HG03196 (cell line): ENCODE results near the gene MKRN1.
"Not testable (repeated sequence)": the region's sequence is repeated elsewhere in the genome, so short reads cannot be mapped to it uniquely, and the experiment has no call there.

ENCODE experiments used
- ATAC-seq: cut with Tn5 transposase; IDR thresholded peaks from one replicate; pipeline ENCODE4 v1.9.1; 2021; ENCODE audit not compliant: unreplicated experiment

MKRN1 gene

DNA sequence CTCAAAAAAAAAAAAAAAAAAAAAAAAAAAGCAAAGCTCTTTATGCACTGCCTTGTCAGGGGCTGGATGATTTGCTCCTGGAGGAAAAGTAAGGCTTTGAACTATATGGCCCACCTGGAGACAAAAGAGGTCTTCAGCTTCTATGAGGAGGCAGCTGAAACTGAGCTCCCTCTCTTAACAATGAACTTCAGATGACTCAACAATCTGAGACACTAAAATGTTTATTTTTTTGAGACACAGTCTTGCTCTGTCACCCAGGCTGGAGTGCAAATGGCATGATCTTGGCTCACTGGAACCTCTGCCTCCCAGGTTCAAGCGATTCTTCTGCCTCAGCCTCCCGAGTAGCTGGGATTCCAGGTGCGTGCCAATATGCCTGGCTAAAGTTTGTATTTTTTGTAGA, 38.7 kb downstream of the MKRN1 start:
- no peak for ATAC-seq

DNA sequence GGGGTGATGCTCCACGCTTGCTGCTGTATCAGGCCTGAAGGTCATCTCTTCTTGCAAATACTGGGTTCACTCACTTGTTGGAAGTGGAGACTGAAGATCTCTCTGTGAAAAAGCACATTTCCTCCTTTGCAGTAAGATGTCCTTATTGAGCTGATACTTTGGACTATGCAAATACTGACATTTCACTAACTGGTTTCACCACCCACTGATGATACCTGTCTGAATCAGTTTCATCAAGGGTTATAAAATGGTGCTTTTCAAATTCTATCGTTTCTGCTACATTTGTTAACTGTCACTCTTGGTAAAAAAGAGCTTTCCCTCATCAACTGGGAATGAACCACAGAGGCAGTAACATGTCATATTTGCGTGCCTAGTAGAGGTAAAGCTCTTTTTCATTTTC, 39.9 kb downstream of the MKRN1 start:
- ATAC-seq, result no peak

DNA sequence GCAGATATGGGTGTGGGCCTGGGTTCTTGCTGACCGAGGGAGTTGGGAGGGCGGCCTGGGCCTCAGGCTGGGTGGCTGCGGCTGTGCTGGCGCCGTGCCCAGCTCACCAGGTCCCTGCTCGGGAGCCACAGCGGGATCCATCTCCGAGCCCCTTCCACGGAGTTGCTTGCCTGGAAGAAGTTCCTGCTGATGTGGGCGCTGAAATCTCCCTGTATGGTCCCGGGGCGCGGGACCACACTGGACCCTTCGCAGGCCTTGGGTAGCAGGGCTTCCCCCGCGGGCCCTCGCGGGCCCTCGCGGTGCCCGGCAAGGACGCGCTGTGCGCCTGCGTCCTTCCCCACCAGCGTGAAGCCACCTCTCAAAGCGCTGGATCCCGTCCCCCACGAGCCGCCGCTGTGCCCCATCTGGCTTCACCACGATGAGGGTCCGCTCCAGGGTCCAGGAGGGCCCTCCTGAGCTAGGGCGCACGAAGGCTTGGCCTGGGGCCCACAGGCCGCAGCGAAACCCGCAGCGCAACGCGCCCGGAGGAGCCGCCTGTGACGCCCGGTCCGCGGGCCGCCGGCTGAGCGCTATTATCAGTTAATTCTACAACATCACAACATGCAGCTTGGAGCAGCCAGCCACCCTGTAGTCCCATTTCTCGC, 43.9 kb downstream of the MKRN1 start:
- no peak for ATAC-seq

DNA sequence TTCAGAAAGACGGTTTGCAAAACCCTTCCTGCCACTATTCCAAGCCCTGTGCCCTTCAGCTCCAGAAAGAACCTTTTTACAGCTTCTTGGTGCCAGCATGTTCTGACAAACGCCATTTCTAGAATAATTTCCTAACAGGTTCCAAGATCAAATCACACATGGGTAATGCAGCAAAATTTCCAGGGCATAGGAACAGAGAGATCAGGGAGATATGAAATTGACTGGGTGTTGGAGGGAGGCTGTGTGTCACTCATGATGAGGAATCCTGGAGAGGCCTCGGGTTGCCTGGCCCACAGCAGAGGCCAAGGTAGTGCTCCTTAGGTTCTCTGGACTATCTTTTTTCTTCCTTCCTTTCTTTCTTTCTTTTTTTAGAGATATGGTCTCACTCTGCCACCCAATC, 45.9 kb downstream of the MKRN1 start:
- no peak for ATAC-seq

DNA sequence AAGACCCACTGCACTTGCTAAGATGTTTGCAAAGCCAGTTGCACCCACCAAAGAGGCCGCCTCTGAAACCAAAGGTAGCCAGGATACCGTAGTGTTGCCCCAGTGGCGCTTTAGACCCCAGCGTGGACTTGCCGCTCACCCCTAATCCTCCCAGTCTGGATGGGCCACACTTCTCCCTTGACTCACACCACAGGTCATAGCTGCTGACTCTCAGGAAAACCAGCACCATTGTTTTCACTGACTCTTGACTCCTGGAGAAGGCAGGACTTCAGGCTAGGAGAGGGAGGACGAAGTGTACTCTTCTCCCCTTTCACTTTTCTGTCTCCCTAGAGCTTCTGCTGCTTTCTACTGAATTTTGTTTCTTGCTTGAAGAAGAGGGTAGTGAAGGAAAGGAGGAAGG, 53.2 kb downstream of the MKRN1 start:
- ATAC-seq, result no peak

DNA sequence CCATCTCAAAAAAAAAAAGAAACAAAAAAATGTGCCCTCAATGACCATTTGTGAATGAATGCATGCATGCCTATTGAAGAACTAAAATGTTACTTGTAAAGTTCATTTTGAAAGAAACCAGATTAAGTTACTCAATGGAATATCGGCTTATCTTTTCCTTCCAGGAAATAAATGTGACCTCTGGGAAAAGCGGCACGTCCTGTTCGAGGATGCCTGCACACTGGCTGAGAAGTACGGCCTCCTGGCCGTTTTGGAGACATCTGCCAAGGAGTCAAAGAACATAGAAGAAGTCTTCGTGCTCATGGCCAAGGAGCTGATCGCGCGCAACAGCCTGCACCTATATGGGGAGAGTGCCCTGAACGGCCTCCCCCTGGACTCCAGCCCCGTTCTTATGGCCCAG, 53.6 kb downstream of the MKRN1 start:
- no peak for ATAC-seq

DNA sequence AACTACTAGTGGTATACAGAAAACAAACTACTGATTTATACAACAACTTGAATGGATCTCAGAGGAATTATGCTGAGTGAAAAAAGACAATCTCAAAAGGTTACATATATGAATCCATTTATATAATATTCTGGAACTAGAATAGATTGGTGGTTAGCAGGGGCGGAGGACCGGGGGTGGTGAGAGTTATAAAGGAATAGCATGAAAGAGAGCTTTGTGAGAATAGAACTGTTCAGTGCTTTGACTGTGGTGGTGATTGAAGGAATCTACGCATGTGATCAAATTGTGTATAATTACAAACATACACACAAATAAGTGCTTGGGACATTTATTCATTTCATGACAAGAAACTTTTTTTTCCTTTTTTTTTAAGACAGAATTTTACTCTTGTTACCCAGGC, 55.8 kb downstream of the MKRN1 start:
- no peak for ATAC-seq

DNA sequence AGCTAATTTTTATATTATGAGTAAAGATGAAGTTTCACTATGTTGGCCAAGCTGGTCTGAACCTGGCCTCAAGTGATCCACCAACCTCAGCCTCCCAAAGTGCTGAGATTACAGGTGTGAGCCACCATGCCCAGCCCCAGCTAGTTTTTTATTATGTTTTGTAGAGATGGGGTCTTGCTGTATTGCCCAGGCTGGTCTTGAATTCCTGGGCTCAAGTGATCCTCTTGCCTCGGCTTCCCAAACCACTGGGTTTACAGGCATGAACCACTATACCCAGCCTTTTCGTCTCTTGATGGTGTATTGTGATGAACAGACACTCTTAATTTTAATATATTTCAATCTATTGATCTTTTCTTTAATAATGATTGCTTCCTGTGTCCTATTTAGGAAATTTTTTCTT, 57.8 kb downstream of the MKRN1 start:
- ATAC-seq, result no peak

DNA sequence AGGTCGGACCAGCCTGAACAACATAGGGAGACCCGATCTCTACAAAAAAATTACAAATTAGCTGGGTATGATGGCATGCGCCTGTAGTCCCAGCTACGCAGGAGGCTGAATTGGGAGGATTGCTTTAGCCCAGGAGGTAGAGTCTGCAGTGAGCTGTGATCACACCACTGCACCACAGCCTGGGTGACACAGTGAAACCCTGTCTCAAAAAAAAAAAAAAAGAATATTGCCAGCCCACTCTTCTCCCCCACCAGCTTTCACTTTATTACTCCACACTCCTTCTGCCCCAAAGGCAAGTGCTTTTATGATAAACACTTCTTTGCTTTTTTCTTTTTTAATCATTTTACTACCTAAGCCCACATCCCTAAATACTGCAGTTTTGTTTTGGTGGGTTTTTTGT, 60.7 kb downstream of the MKRN1 start:
- no peak for ATAC-seq

DNA sequence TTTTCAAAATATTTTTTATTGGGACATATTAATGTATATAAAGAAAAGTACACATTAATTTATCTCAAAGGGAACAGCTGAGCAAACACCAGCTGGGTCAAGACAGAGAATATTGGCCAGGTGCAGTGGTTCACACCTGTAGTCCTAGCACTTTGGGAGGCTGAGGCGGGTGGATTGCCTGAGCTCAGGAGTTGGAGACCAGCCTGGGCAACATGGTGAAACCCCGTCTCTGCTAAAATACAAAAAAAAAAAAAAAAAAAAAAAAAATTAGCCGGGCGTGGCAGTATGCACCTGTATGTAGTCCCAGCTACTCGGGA, 61.2 kb downstream of the MKRN1 start:
- not testable (repeated sequence) for ATAC-seq

DNA sequence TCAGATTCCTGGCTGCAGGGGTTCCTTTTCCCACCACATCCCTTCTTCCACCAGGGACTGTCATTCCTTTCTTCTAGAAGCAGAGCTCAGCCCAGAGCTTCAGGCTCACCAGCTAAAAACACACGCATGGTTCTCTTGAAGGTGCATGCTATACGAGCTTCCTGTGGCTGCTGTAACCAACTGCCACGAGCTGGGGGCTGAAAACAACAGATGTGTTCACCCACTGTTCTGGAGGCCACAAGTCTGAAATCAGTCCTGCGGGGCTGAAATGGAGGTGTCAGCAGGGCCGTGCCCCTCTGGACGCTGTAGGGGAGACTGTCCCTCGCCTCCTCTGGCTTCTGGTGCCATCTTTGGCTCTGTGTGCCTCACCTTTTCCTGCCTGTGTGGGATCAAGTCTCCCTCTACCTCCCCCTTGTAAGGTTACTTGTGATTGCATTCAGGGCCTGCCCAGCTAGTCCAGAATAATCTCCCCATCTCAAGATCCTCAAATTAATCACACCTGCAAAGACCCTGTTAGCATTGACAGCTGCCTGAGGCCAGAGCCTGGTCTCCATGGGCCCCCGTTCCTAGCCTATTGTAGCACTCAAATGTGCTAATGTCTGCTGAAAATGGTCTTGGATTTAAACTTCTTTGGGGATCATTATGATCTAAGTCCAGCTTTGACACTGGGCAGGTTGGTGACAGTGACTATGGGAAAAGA, 61.7 kb downstream of the MKRN1 start:
- no peak for ATAC-seq

DNA sequence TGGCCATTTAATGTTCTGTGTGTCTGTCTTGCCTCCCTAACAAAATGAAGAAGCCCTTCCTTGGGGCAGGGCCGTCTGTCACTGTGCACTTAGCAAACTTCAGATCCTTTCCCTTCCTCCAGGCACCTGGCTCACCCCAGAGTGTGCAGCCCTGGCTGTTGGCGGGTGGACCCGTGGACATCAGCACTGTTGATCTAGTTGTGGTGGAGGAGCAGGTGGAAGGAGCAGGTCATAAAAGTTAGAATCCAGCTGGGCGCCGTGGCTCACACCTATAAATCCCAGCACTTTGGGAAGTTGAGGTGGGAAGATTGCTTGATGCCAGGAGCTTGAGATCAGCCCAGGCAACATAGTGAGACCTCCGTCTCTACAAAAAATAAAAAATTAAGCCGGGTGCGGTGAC, 62.7 kb downstream of the MKRN1 start:
- no peak for ATAC-seq

DNA sequence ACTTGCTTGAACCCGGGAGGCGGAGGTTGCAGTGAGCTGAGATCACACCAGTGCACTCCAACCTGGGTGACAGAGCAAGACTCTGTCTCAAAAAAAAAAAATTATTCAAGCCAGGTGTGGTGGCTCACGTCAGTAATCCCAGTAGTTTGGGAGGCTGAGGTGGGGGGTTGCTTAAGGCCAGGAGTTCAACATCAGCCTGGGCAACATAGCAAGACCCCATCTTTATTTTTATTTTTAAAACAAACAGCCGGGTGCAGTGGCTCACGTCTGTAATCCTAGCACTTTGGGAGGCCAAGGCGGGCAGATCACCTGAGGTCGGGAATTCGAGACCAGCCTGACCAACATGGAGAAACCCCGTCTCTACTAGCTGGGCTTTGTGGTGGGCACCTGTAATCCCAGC, 63.5 kb downstream of the MKRN1 start:
- not testable (repeated sequence) for ATAC-seq

DNA sequence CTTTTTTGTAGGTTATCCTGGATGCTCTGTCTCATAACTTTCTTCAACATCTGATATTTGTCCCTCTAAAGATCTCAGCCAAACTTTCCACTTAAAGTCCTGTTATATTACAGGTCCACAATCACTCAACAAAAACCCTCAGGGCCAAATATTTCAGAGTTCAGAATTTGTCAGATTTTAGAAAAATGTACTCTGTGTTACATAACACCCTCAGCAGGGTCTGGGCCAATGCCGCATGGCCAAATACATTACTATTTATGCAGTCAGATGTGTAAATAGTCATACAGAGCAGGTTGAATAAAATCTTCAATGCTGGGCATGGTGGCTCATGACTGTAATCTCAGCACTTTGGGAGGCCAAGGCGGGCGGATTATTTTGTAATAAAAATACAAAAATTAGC, 63.9 kb downstream of the MKRN1 start:
- no peak for ATAC-seq

DNA sequence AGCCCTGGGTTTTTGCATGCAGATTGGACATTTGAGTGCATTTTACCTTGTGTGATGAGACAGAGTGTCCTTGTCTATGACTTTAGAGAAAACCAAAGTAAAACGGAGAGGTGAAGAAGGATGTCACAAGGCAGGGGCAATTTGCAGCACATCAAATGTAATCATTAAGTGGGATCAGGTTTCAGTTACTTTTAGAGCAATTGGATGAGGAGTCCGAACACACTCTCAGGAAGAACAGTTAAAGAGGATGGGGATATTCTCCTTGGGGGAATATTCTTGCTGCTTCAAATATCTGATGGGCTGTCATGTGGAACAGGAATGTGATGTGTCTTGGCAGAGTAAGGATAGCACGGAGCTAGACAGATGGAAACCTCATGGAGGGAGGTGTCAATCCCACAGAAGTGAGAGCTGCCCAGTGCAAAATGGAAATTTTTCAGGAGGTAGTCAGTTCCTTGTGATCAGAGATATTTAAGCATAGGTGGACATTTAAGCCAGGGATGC, 74.7 kb downstream of the MKRN1 start:
- ATAC-seq, result no peak

DNA sequence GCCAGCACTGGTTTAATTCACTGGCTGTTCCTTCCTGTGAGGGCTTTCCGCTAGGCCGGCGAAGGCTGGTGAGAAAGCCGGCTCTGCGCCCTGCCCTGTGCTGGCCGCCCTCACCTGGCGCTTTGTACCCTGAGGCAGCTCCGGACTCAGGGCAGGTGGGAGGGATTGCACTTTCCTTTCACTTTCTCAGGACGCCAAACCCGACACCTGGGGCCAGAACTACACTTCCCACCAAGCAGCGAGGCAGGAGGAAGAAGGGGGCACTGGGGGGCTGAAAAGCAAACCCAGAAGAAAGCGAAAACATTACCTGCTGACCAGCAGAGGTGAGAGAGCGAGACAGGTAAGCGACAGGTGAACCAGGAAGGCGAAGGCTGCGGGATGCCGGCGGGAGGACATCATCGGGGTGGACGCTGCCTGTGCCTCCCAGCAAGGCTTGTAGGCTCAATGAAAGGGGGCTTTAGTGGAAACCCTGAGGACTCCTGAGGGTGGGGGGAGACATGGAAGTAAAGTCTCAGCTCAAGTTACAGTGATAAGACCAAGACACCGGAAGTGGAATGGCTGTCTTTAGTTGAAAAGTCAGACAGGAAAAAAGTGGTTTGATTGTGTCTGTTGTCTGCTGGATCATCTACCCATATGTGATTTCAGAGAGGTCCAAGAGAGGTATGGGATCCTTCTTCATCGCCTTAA, 75.3 kb downstream of the MKRN1 start, which contains the start of gene RAB19:
Gene RAB19, plus strand, starts transcription at position 181 of the 687 bp plus-strand sequence. CDS start 3,589 bp downstream, outside the sequence.
- ATAC-seq, result no peak
